Adrenal gland (tissue), 12 donors: ENCODE measurements around the gene WFDC1. TPM values are rescaled to one million over a fixed set of nuclear protein-coding genes. Genes with fewer than 3 reads are reported as not detected.

Experiments
- DNase-seq, 7 donors: peaks; one replicate each; pipeline ENCODE4 v3.0.0-alpha.2; 2019 to 2020
- H3K27ac ChIP-seq, 5 donors: fragments of 200-600 bp; sonication (generic) in 4 of 5; 1 replicate in 3 of 5; 2 replicates in 2 of 5; pipeline versions ENCODE4 v1.5.1 to v1.8.0; 2016 to 2020; ENCODE audit warnings: mild to moderate bottlenecking in 1 of 5
- H3K27me3 ChIP-seq: fragments of 200-600 bp; 2 replicates; pipeline ENCODE4 v1.8.0; 2021
- H3K36me3 ChIP-seq, 2 donors: fragments of 200-600 bp; replicated peaks in 1 of 2; 1 replicate in 1 of 2; 2 replicates in 1 of 2; pipeline versions ENCODE4 v1.5.1 to v1.8.0; 2018 to 2022
- H3K4me1 ChIP-seq, 2 donors: fragments of 200-600 bp; replicated peaks in 1 of 2; 1 replicate in 1 of 2; 2 replicates in 1 of 2; pipeline versions ENCODE4 v1.5.1 to v1.8.0; 2018 to 2021
- H3K4me3 ChIP-seq, 4 donors: fragments of 200-600 bp; sonication (generic) in 3 of 4; one replicate each; pipeline ENCODE4 v1.5.1; 2016 to 2018
- H3K9me3 ChIP-seq, 3 donors: fragments of 200-600 bp; sonication (generic) in 1 of 3; replicated peaks in 1 of 3; 1 replicate in 2 of 3; 2 replicates in 1 of 3; pipeline versions ENCODE4 v1.5.1 to v1.8.0; 2016 to 2021
- POLR2A ChIP-seq, 2 donors: fragments of 450-650 bp; IDR thresholded peaks; one replicate each; pipeline ENCODE4 v1.6.1; 2017; ENCODE audit warnings: antibody characterized with exemption in 2 of 2, mild to moderate bottlenecking in 2 of 2, moderate library complexity in 1 of 2
- WGBS, 4 donors: extraction: QIAGEN DNeasy Blood & Tissue Kit in 2 of 4; methylation state at CpG; one replicate each; pipeline versions ENCODE4 v1.1.5 to v1.1.7; 2013 to 2017; 5-methylcytosine and 5-hydroxymethylcytosine counted together
- intact Hi-C, 2 donors: fragments of 100-400 bp; cut with DNase I; formaldehyde crosslinking; loops; one replicate each; pipeline versions ENCODE4 v1.14.1 to v1.15.0; 2022 to 2023
- polyA plus RNA-seq, 3 donors: library from polyadenylated mRNA; stranded (reverse); fragments of 200-250 nt in 2 of 3; fragments of 350-450 nt in 1 of 3; fragmentation: Illumina TruSeq in 1 of 3; extraction: RNeasy Lipid Tissue Mini Kit (QIAGEN cat#74804) in 1 of 3; gene quantifications; one replicate each; pipeline ENCODE4 v1.2.3, GENCODE V29; 2013 to 2014
- total RNA-seq, 9 donors: library from RNA; depleted of rRNA in 4 of 9; stranded (reverse); fragments of >200 nt in 4 of 9; fragments of 120-200 nt in 1 of 9; fragmentation: NEBNext Ultra II Directional in 1 of 9; extraction: Animal tissue kit (Norgen Biotek cat#: 25700) in 1 of 9; gene quantifications; one replicate each; pipeline versions ENCODE4 v1.1.0 to v1.2.4, GENCODE V29; 2013 to 2023
- TF ChIP-seq, protein P1 (sequence below), 6 experiments: fragments of 450-650 bp in 4 of 6; fragments of 200-600 bp in 2 of 6; sonication (generic) in 1 of 6; IDR thresholded peaks; 1 replicate in 5 of 6; 2 replicates in 1 of 6; pipeline versions ENCODE4 v1.5.1 to v1.8.0; 2016 to 2021; ENCODE audit warnings: antibody characterized with exemption in 6 of 6, mild to moderate bottlenecking in 2 of 6, moderate library complexity in 1 of 6
- donor health status: healthy with polysubstance abuse.
- donor health status: Bipolar disorder and iron deficiency.
- donor health status: DM: yes; HTN: yes; CAD: no.
- donor health status: DM: no; HTN: no; CAD: no.
- donor health status: DM: no; HTN: no; CAD: no.
- donor health status: DM: yes; HTN: yes; CAD: no.

The WFDC1 gene
- total and polyA plus RNA-seq, 12 donors: 9.6 to 284 (median 39.8) TPM

DNA sequence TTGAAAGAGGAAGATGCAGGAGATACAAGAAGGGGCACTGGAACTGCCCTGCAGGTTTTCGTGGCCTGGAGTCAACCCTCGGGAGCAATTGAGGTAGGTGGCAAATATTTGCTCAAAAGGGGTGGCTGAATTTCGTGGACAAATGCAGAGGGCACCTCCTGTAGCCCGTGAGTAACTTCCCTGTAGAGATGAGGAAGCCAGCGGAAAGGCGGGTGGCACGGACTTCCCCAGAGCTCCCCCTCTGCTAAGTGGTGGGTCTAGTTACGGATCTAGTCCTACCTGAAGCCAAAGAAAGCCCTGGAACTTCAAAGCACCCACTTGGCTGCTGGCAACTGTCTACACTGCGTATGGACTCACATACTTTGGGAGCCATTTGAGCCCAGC is 72.6 kb downstream of the WFDC1 start:
- Histone ChIP-seq H3K27ac (no peak overlapping the region), H3K9me3 (no peaks in the 10 kb centered on the region), H3K27me3 (peaks cover 26% of the 10 kb centered on the region), H3K4me1 (peaks cover 0 to 5% of the 10 kb centered on the region in 2 donors), H3K36me3 (no peaks in the 10 kb centered on the region), H3K4me3 (no peak overlapping the region)
- DNase-seq: no peak
- WGBS, 4 donors: 51 to 57% (median 53%) methylated on average over 7 to 9 of the region's 9 CpGs
- TF ChIP-seq POLR2A (IDR thresholded peaks at IDR 0.05): no peak
- TF ChIP-seq, protein P1, sequence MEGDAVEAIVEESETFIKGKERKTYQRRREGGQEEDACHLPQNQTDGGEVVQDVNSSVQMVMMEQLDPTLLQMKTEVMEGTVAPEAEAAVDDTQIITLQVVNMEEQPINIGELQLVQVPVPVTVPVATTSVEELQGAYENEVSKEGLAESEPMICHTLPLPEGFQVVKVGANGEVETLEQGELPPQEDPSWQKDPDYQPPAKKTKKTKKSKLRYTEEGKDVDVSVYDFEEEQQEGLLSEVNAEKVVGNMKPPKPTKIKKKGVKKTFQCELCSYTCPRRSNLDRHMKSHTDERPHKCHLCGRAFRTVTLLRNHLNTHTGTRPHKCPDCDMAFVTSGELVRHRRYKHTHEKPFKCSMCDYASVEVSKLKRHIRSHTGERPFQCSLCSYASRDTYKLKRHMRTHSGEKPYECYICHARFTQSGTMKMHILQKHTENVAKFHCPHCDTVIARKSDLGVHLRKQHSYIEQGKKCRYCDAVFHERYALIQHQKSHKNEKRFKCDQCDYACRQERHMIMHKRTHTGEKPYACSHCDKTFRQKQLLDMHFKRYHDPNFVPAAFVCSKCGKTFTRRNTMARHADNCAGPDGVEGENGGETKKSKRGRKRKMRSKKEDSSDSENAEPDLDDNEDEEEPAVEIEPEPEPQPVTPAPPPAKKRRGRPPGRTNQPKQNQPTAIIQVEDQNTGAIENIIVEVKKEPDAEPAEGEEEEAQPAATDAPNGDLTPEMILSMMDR (IDR thresholded peaks at IDR 0.05): no peak
- intact Hi-C loops: no loop called here

DNA sequence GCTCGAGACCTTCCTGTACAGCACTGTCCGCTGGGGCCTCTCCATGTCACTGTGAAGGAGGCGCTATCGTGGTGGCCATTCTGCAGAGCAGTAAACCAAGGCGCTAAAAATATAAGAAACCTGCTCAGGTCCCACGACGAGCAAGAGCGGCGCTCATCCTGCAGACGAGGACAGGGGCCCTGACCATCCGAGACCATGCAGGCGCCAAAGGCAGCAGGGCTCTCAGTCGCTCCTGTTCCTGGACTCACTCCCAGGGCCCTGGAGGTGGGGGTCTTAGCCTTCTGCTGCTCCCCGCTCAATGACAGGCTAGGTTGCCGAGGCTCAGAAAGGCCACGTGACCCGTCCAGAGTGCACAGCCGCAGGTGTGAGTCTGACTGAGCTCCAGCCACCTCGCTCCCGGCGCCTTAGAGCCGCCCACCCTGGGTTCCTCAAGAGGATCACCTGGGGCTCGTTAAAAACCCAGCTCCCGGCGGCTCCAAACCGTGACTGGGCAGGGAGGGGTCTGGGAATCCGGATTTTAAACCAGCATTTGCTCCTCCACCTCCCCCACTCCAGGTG is 73.2 kb downstream of the WFDC1 start:
- Histone ChIP-seq H3K4me1 (peaks cover 0 to 5% of the 10 kb centered on the region in 2 donors), H3K27me3 (peaks cover 26% of the 10 kb centered on the region), H3K9me3 (no peaks in the 10 kb centered on the region), H3K36me3 (no peaks in the 10 kb centered on the region), H3K4me3 (no peak overlapping the region), H3K27ac (no peak overlapping the region)
- intact Hi-C loops: no loop called here
- no peak for DNase-seq
- TF ChIP-seq, protein P1 (IDR thresholded peaks at IDR 0.05): no peak
- no peak for TF ChIP-seq POLR2A (IDR thresholded peaks at IDR 0.05)
- 22 to 59% (median 24%) methylated on average over 8 to 27 of the region's 27 CpGs for WGBS, 4 donors

DNA sequence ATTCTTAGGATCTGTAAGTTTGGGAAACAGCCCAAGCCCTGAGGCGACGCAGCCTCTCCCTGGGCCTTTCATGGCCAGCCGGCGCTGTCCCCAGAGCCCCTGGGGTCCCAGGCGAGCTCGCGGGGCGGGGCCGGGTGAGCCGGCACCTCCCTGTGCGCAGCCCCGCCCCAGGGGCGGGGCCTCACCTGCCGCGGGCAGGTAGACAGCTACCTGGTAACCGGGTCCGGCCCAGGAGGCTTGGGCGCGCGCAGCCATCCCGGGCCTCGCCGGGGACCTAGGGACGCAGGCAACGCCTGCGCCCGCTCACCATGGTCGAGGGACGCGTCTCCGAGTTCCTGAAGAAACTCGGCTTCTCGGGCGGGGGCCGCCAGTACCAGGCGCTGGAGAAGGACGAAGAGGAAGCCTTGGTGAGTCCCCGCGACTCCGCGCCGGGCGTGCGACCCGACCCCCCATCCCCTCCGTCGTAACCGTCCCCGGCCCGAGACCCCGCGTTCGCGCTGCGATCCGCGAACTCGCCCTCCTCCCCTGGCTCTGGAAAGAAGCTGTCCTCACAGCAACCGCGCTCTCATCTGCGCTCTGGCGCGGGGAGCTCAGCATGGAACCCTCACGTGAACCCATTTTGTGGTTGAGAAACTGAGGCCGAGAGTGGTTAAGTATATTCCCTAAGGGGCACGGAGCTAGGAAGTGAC is 73.8 kb downstream of the WFDC1 start, which contains the start of gene ATP2C2:
Gene ATP2C2 (plus strand): TSS at position 231 of the 689 bp plus-strand sequence. CDS start 78 bp downstream, at position 309.
- Histone ChIP-seq H3K36me3 (no peaks in the 10 kb centered on the region), H3K4me3 (no peak within 1 kb of the TSS), H3K27me3 (peaks cover 26% of the 10 kb centered on the region), H3K9me3 (no peaks in the 10 kb centered on the region), H3K4me1 (peaks cover 0 to 5% of the 10 kb centered on the region in 2 donors), H3K27ac (no peak within 1 kb of the TSS)
- no peak for DNase-seq
- intact Hi-C loops: no loop called here
- TF ChIP-seq, protein P1 (IDR thresholded peaks at IDR 0.05): no peak
- no peak for TF ChIP-seq POLR2A (IDR thresholded peaks at IDR 0.05)
- WGBS, 4 donors: 3 to 10% (median 5%) methylated on average over 2 to 66 of the region's 66 CpGs

DNA sequence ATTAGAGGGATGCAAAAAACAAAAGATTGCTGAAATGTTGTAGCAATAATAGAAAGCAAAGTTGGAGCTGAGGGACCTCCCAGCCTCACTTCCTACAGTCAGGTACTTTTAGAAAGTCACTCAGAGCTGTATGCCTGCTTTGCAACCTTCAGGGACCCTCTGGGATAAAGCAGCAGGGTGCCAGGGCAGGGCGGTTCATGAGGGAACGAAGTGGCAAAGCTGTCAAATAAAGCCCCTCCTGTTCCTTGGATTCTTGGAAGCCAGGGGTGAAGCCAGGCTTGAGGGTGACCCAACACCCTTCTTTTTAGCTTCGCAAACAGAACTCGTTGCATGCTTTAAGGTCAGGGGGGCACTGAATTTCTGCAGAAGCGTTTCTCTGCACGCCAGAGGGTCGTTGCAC is 74.4 kb downstream of the WFDC1 start:
- 35 to 64% (median 55%) methylated on average over 7 of the region's 7 CpGs for WGBS, 4 donors
- peaks cover 26% of the 10 kb centered on the region for H3K27me3 ChIP-seq

More for the DNA sequence above, 74.4 kb downstream of the WFDC1 start:
- TF ChIP-seq POLR2A (IDR thresholded peaks at IDR 0.05): no peak
- TF ChIP-seq, protein P1 (IDR thresholded peaks at IDR 0.05): no peak
- Histone ChIP-seq H3K36me3 (no peaks in the 10 kb centered on the region), H3K27ac (no peak overlapping the region), H3K9me3 (no peaks in the 10 kb centered on the region), H3K4me1 (peaks cover 0 to 5% of the 10 kb centered on the region in 2 donors), H3K4me3 (no peak overlapping the region)
- DNase-seq: no peak
- intact Hi-C loops: no loop called here
